ENCODE measurements around the gene MTHFD1.
A peak's percentile ranks its signal among the peaks of the same experiment; 100 is the strongest.

The MTHFD1 gene

DNA sequence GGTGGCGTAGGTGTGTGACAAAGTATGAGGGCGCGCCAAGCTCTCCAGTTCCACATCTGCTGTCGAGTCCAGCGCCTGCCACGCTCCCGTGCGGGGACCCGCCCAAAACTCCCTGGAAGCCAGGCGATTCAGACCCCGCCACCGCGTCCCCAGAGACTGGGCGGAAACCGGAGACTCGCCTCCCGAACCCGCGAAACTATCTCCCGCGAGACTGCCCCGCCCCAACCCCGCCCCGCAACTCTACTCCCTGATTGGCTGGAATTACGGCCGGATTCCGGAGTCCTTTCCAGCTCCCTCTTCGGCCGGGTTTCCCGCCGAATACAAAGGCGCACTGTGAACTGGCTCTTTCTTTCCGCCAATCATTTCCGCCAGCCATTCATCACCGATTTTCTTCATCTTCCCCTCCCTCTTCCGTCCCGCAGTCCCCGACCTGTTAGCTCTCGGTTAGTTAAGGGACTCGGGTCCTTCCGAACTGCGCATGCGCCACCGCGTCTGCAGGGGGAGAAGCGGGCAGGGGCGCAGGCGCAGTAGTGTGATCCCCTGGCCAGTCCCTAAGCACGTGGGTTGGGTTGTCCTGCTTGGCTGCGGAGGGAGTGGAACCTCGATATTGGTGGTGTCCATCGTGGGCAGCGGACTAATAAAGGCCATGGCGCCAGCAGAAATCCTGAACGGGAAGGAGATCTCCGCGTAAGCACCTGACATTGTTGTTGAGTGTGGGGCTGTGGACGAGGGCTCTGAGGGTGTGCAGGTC is at the start of gene MTHFD1:
Gene MTHFD1 (plus strand): TSS at position 572 of the 751 bp plus-strand sequence. CDS start 75 bp downstream, at position 647.
- TF ChIP-seq, protein P1, sequence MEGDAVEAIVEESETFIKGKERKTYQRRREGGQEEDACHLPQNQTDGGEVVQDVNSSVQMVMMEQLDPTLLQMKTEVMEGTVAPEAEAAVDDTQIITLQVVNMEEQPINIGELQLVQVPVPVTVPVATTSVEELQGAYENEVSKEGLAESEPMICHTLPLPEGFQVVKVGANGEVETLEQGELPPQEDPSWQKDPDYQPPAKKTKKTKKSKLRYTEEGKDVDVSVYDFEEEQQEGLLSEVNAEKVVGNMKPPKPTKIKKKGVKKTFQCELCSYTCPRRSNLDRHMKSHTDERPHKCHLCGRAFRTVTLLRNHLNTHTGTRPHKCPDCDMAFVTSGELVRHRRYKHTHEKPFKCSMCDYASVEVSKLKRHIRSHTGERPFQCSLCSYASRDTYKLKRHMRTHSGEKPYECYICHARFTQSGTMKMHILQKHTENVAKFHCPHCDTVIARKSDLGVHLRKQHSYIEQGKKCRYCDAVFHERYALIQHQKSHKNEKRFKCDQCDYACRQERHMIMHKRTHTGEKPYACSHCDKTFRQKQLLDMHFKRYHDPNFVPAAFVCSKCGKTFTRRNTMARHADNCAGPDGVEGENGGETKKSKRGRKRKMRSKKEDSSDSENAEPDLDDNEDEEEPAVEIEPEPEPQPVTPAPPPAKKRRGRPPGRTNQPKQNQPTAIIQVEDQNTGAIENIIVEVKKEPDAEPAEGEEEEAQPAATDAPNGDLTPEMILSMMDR (IDR thresholded peaks at IDR 0.05; ENCODE audit: unreplicated experiment in 3 of 3): no peak
- Mint-ChIP-seq H3K27me3 (ENCODE audit: low read depth) (no peaks in the 10 kb centered on the region), H3K27ac (peak within 1 kb of the TSS; percentile 73 to 93 (median 89)), H3K36me3 (ENCODE audit: low read depth) (peaks cover 12% of the 10 kb centered on the region), H3K4me3 (peak within 1 kb of the TSS; percentile 93 to 98 (median 97)), H3K4me1 (peaks cover 21% of the 10 kb centered on the region), H3K9me3 (no peaks in the 10 kb centered on the region)

DNA sequence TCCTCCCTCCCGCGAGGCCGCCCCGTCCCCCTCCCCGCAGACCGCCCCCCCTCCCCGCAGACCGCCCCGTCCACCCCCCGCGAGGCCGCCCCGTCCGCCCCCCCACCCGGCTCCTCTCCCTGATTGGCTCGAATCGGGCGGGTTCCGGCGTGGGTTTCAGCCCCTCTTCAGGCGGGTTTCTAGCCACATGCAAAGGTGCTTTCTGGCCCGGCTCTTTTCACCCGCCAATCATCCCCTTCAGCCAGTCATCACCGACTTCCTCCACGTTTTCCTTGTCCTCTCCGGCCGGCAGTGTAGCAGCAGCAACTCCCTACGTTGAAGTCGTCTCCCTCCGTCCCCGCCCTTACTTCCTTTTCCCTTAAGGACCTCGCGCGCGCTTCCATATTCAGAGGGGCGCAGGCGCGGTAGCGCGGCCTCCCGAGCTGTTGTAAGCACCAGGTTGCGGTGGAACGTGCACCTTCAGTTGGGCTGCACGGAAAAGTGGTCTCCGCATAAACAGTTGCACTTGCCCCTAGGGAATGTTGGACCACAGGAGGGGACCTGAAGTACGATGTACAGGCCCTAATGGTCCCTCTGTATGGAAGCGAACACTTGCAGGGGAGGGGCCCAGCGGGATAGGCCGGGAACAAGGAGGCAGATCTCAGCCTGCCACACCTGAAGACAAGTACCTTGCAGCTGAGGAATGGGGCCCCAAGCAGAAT is 49.4 kb upstream of the MTHFD1 start:
- no peaks in the 10 kb centered on the region for H3K36me3 Mint-ChIP-seq (ENCODE audit: low read depth)

DNA sequence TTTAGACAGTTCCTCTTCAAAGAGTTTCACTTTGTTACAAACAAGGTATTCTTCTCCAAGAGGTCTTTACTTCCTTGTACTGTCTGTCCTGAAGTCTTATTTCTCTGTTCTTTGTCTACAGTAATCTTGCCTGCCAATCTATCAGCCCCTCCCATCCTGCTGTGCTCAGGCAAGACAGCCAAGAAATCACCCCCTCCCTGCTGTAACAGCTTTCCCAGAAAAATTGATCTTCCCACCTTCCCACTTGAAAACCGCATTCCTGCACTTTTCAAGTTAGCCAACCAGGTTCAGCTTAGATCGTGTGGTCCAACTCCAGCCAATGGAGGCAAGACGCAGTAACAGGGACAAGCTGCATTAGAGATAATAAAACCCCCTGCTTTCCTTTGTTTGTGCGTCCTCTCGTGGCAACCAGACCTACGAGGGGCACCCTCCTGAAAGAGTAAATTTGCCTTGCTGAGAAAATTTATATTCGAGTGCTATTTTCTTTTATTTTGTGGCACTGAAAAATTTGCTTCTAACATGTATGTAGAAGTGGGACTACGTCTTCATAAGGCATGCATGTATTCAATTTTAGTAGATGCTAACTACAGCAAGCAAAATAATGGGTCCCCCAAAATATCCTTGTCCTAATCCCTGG is 47.5 kb upstream of the MTHFD1 start:
- peaks cover 7% of the 10 kb centered on the region for H3K4me1 Mint-ChIP-seq
- H3K4me3 Mint-ChIP-seq: peak overlapping the region; percentile 59 to 63 (median 61)
- H3K27me3 Mint-ChIP-seq (ENCODE audit: low read depth): no peaks in the 10 kb centered on the region
- TF ChIP-seq, protein P1 (IDR thresholded peaks at IDR 0.05; ENCODE audit: unreplicated experiment in 3 of 3): no peak
- peaks cover 3% of the 10 kb centered on the region for H3K9me3 Mint-ChIP-seq
- H3K27ac Mint-ChIP-seq: peak overlapping the region in 2 of 3 experiments; percentile 10 to 27
- no peaks in the 10 kb centered on the region for H3K36me3 Mint-ChIP-seq (ENCODE audit: low read depth)

More for the DNA sequence above, 49.4 kb upstream of the MTHFD1 start:
- H3K9me3 Mint-ChIP-seq: peaks cover 3% of the 10 kb centered on the region
- peak overlapping the region; percentile 83 to 86 (median 85) for H3K4me3 Mint-ChIP-seq
- peak overlapping the region; percentile 86 to 98 (median 93) for H3K27ac Mint-ChIP-seq
- H3K4me1 Mint-ChIP-seq: peaks cover 7% of the 10 kb centered on the region
- no peaks in the 10 kb centered on the region for H3K27me3 Mint-ChIP-seq (ENCODE audit: low read depth)
- TF ChIP-seq, protein P1 (IDR thresholded peaks at IDR 0.05; ENCODE audit: unreplicated experiment in 3 of 3): no peak

DNA sequence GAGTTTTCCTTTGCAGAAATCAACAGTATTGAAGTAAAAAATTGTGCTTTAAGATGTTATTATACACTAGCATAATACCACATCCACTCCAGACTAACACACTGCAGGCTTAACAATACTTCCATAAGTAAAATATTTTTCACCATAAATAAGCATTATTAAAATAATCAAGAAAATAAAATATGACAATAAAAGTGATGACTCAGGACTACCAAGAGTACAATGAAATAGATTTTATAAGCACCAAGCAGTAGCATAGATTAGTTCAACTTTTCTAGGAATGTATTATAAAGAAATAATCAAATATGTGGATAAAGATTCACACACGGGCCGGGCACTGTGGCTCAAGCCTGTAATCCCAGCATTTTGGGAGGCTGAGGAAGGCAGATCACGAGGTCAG is 40.4 kb upstream of the MTHFD1 start:
- Mint-ChIP-seq H3K4me3 (no peak overlapping the region), H3K9me3 (no peaks in the 10 kb centered on the region), H3K36me3 (ENCODE audit: low read depth) (no peaks in the 10 kb centered on the region), H3K27me3 (ENCODE audit: low read depth) (no peaks in the 10 kb centered on the region), H3K27ac (no peak overlapping the region), H3K4me1 (no peaks in the 10 kb centered on the region)
- TF ChIP-seq, protein P1 (IDR thresholded peaks at IDR 0.05; ENCODE audit: unreplicated experiment in 3 of 3): no peak

DNA sequence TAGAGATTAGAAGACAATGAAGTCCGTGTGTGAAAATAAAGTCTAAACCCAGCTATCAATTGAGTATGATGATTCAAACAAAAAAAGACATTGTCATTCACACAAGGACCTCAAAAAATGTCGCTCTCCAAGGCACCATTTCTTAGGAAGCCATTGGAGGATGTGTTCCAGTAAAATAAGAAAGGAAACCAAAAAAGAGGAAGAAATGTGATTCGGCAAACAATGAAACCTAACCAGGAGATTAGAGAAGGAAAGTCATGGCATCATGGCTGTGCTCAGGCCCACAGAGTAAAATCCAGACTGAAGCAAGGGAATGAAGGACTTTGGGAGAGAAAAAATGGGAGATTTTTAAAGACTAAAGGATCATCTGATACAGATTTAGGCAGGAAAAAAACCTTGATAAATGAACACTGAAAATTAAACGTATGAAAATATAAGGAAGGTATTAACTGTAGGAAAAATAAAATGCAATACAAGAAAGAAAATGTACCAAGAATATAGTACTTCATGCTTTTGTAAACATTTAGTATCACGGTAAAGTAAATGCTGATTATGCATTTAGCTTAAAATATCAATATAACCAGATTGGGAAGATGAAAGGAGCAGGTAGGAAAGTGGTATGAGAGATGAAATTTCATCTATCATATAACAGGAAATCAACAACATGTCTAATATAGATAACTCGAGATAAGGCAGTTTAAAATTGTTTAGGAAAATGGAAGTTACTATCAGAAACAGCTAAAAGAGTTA is 38.2 kb upstream of the MTHFD1 start:
- Mint-ChIP-seq H3K9me3 (no peaks in the 10 kb centered on the region), H3K36me3 (ENCODE audit: low read depth) (no peaks in the 10 kb centered on the region), H3K27me3 (ENCODE audit: low read depth) (no peaks in the 10 kb centered on the region), H3K27ac (no peak overlapping the region), H3K4me1 (no peaks in the 10 kb centered on the region), H3K4me3 (no peak overlapping the region)
- TF ChIP-seq, protein P1 (IDR thresholded peaks at IDR 0.05; ENCODE audit: unreplicated experiment in 3 of 3): no peak

Measured in nephron (organoid).